GM19372 (cell line): Measurements from ENCODE around the gene FGB.

ENCODE experiments used
- ATAC-seq: cut with Tn5 transposase; IDR thresholded peaks from one replicate; pipeline ENCODE4 v1.9.1; 2021; ENCODE audit warnings: mild to moderate bottlenecking, low read depth, moderate library complexity; ENCODE audit not compliant: unreplicated experiment

FGB gene

GRCh38 chr4:154564311-154564710 lies 1.5 kb downstream of the FGB start:
- no peak for ATAC-seq

- no peak for ATAC-seq
Observed at GRCh38 chr4:154565704-154566103, 2.9 kb downstream of the FGB start.

- no peak for ATAC-seq
Observed at GRCh38 chr4:154566639-154567204, 3.9 kb downstream of the FGB start.

- ATAC-seq: no peak
Observed at GRCh38 chr4:154569028-154569427, 6.2 kb downstream of the FGB start.

- no peak for ATAC-seq
Observed at GRCh38 chr4:154569584-154569983, 6.8 kb downstream of the FGB start.

- no peak for ATAC-seq
Observed at GRCh38 chr4:154573190-154573870, 10.5 kb downstream of the FGB start.

GRCh38 chr4:154574311-154574710 lies 11.5 kb downstream of the FGB start:
- no peak for ATAC-seq

- no peak for ATAC-seq
Observed at GRCh38 chr4:154577324-154577723, 14.5 kb downstream of the FGB start.

GRCh38 chr4:154578919-154579318 lies 16.1 kb downstream of the FGB start:
- no peak for ATAC-seq

- no peak for ATAC-seq
Observed at GRCh38 chr4:154579927-154580326, 17.1 kb downstream of the FGB start.

- no peak for ATAC-seq
Observed at GRCh38 chr4:154582723-154583122, 19.9 kb downstream of the FGB start.

GRCh38 chr4:154583230-154583629 lies 20.4 kb downstream of the FGB start:
- no peak for ATAC-seq

GRCh38 chr4:154583677-154584076 lies 20.9 kb downstream of the FGB start:
- no peak for ATAC-seq

- no peak for ATAC-seq
Observed at GRCh38 chr4:154584259-154584658, 21.4 kb downstream of the FGB start.

- ATAC-seq: no peak
Observed at GRCh38 chr4:154585369-154586018, 22.7 kb downstream of the FGB start.

GRCh38 chr4:154586296-154587033 lies 23.7 kb downstream of the FGB start:
- ATAC-seq: no peak

GRCh38 chr4:154588198-154588597 lies 25.4 kb downstream of the FGB start:
- no peak for ATAC-seq

GRCh38 chr4:154589296-154590197 lies 26.7 kb downstream of the FGB start:
- no peak for ATAC-seq

GRCh38 chr4:154590329-154591006 lies 27.7 kb downstream of the FGB start, which contains the start of gene FGA:
TSS of gene FGA (minus strand) at chr4:154590742. CDS start at chr4:154590687, 55 bp downstream.
- no peak for ATAC-seq

GRCh38 chr4:154591890-154592289 lies 29.1 kb downstream of the FGB start:
- no peak for ATAC-seq
